ENCODE measurements around the gene C1QTNF8. TPM values are rescaled to one million over a fixed set of nuclear protein-coding genes. Genes with fewer than 3 reads are reported as not detected.

The C1QTNF8 gene
- total RNA-seq, 1 experiment from 2014 or later = not detected

DNA sequence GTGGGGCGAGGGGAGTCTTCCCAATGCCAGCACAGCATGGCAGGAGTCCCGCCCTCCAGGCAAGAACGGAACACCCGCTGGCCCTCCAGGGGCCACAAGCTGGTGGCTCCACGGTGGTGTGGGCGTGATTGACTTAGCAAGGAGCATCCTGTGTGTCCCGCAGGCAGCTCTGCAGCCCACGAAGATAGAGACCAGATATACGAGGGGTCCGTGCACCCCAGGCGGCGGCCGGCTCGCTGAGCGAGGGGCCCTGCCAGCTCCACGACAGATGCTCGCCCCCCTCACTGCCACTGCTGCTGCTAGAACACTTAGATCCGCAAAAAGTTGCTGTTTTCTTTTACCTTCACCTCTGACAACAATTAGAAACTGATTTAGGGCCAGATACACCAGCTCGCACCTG is 46.9 kb upstream of the C1QTNF8 start:
- H3K4me3 Mint-ChIP-seq = no peak overlapping the region; a peak in 1 of 5 replicates
- H3K9me3 Mint-ChIP-seq = peaks cover 8 to 14% of the 10 kb centered on the region in 2 experiments
- H3K4me1 ChIP-seq (ENCODE audit: insufficient read depth, low read length) = no peaks in the 10 kb centered on the region

More for the DNA sequence above, 46.9 kb upstream of the C1QTNF8 start:
- H2AK5ac ChIP-seq (ENCODE audit: insufficient read length, low read length) = no peak overlapping the region
- no peak overlapping the region for H4K8ac ChIP-seq (replicated peaks; ENCODE audit: insufficient read length, low read depth, low read length)
- H4K5ac ChIP-seq (ENCODE audit: insufficient read length, low read depth, low read length) = no peak overlapping the region
- H3K18ac ChIP-seq (ENCODE audit: insufficient read length, low read depth, low read length) = no peak overlapping the region
- H3K23me2 ChIP-seq (ENCODE audit: insufficient read length, low read depth, low read length, poor library complexity, severe bottlenecking) = no peaks in the 10 kb centered on the region
- H3K79me1 ChIP-seq (ENCODE audit: insufficient read depth, low read depth, low read length, poor library complexity, severe bottlenecking) = no peaks in the 10 kb centered on the region
- H3K56ac ChIP-seq (ENCODE audit: insufficient read length, low read depth, low read length) = no peak overlapping the region
- no peak overlapping the region for H3K4ac ChIP-seq (ENCODE audit: low read depth, low read length)
- no peaks in the 10 kb centered on the region for H3K79me2 ChIP-seq (ENCODE audit: insufficient read depth, low read length)
- no peak overlapping the region for H2AFZ ChIP-seq (ENCODE audit: low read length)
- no peak overlapping the region for H2BK120ac ChIP-seq (ENCODE audit: low read depth, low read length, poor library complexity, severe bottlenecking)
- TF ChIP-seq, protein P1, sequence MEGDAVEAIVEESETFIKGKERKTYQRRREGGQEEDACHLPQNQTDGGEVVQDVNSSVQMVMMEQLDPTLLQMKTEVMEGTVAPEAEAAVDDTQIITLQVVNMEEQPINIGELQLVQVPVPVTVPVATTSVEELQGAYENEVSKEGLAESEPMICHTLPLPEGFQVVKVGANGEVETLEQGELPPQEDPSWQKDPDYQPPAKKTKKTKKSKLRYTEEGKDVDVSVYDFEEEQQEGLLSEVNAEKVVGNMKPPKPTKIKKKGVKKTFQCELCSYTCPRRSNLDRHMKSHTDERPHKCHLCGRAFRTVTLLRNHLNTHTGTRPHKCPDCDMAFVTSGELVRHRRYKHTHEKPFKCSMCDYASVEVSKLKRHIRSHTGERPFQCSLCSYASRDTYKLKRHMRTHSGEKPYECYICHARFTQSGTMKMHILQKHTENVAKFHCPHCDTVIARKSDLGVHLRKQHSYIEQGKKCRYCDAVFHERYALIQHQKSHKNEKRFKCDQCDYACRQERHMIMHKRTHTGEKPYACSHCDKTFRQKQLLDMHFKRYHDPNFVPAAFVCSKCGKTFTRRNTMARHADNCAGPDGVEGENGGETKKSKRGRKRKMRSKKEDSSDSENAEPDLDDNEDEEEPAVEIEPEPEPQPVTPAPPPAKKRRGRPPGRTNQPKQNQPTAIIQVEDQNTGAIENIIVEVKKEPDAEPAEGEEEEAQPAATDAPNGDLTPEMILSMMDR (conservative IDR thresholded peaks at IDR 0.05) = no peak
- Mint-ChIP-seq H3K36me3 (ENCODE audit: insufficient read depth in 1 of 3, low read depth in 3 of 3) (peaks cover 4 to 12% (median 5%) of the 10 kb centered on the region in 3 experiments; a peak in 5 of 7 replicates), H3K27me3 (ENCODE audit: low read depth) (peaks cover 29% of the 10 kb centered on the region), H3K27ac (no peak overlapping the region), H3K4me1 (peaks cover 2 to 16% of the 10 kb centered on the region in 2 experiments; a peak in 3 of 4 replicates)
- H3K4me2 ChIP-seq (ENCODE audit: insufficient read depth, insufficient read length, low read length) = no peak overlapping the region
- no peak overlapping the region for H2BK12ac ChIP-seq (ENCODE audit: insufficient read length, low read depth, low read length)
- no CpG with 5 or more reads among the region's 19 CpGs for WGBS (ENCODE audit: extremely low coverage, insufficient read length, low lambda C conversion rate)
- H3K27ac ChIP-seq (ENCODE audit: insufficient read length, low read depth, low read length) = no peak overlapping the region
- H2BK15ac ChIP-seq (ENCODE audit: low read depth, low read length) = no peak overlapping the region; the same call in 1 of the 2 replicates
- no peak overlapping the region for H2BK20ac ChIP-seq (ENCODE audit: low read depth, low read length, poor library complexity, severe bottlenecking)
- no peaks in the 10 kb centered on the region for H4K20me1 ChIP-seq (ENCODE audit: control insufficient read depth, insufficient read depth, insufficient read length)
- no peak for DNase-seq
- no peak overlapping the region for H3K23ac ChIP-seq (ENCODE audit: insufficient read length, low read depth, low read length)
- no peak overlapping the region for H4K91ac ChIP-seq (ENCODE audit: insufficient read length, low read depth, low read length)
- no peak overlapping the region for H2BK5ac ChIP-seq (ENCODE audit: insufficient read length, low read length)
- no peak overlapping the region for H3T11ph ChIP-seq (ENCODE audit: low read length)
- no peak overlapping the region for H3K14ac ChIP-seq (ENCODE audit: insufficient read depth, low read length)
- no peaks in the 10 kb centered on the region for H3K9me3 ChIP-seq (ENCODE audit: control insufficient read depth, low read depth, low read length)
- H3K9ac ChIP-seq (ENCODE audit: extremely low read depth, insufficient read length, low read length) = no peak overlapping the region
- no peaks in the 10 kb centered on the region for H3K27me3 ChIP-seq (ENCODE audit: insufficient read depth, low read length)
